PC-3 (cell line): ENCODE results near the gene SMPD2. TPM values are rescaled to one million over a fixed set of nuclear protein-coding genes. Genes with fewer than 3 reads are reported as not detected.

Experiments
- ATAC-seq: fragments of 200-7000 bp; cut with Tn5 transposase; 2 replicates; pipeline ENCODE4 v1.9.1; 2020; ENCODE audit warnings: mild to moderate bottlenecking, moderate library complexity
- BruUV-seq: library from RNA; stranded (reverse); fragments of 400-500 nt; replicated peaks from 2 replicates; lab custom pipeline; 2021; lab: Mats Ljungman, UMichigan
- CTCF ChIA-PET: fragments of 300-600 bp; sonication (Branson Sonifier 250); formaldehyde crosslinking; loops from one replicate; lab custom pipeline; 2022; ENCODE audit warnings: antibody characterized with exemption; lab: Charles Lee
- POLR2A ChIA-PET: fragments of 300-600 bp; sonication (Branson Sonifier 250); formaldehyde crosslinking; loops from one replicate; lab custom pipeline; 2022; ENCODE audit warnings: antibody characterized with exemption; ENCODE audit not compliant: unreplicated experiment; lab: Charles Lee
- DNase-seq: peaks from one replicate; pipeline ENCODE4 v3.0.0-alpha.2; 2015
- H2AFZ ChIP-seq: fragments of 300-600 bp; sonication (generic); 2 replicates; pipeline ENCODE4 v1.6.0; 2016; ENCODE audit warnings: antibody characterized with exemption, low read length
- H3F3A ChIP-seq: fragments of 300-600 bp; sonication (generic); one replicate; pipeline ENCODE4 v1.6.0; 2017; ENCODE audit warnings: antibody characterized with exemption, low read length, control low read depth, mild to moderate bottlenecking; ENCODE audit not compliant: unreplicated experiment
- H3K27ac ChIP-seq: fragments of 300-600 bp; sonication (generic); 2 replicates; pipeline ENCODE4 v1.5.1; 2016; ENCODE audit warnings: mild to moderate bottlenecking, low read length
- H3K27me3 ChIP-seq: fragments of 300-600 bp; sonication (generic); 2 replicates; pipeline ENCODE4 v1.6.1; 2016; ENCODE audit warnings: low read length, mixed read lengths
- H3K36me3 ChIP-seq: fragments of 300-600 bp; sonication (generic); 2 replicates; pipeline ENCODE4 v1.6.1; 2016; ENCODE audit warnings: low read depth, mixed run types, low read length, mixed read lengths
- H3K4me1 ChIP-seq: fragments of 300-600 bp; sonication (generic); 2 replicates; pipeline ENCODE4 v1.5.1; 2016; ENCODE audit warnings: low read length; ENCODE audit not compliant: insufficient read depth
- H3K4me2 ChIP-seq: fragments of 300-600 bp; sonication (generic); 2 replicates; pipeline ENCODE4 v1.6.0; 2016; ENCODE audit warnings: low read length
- H3K4me3 ChIP-seq: fragments of 300-600 bp; sonication (generic); 2 replicates; pipeline ENCODE4 v1.5.1; 2016; ENCODE audit warnings: mild to moderate bottlenecking, low read length, mixed read lengths
- H3K79me2 ChIP-seq: fragments of 300-600 bp; sonication (generic); 2 replicates; pipeline ENCODE4 v1.6.1; 2017; ENCODE audit warnings: low read length, mixed read lengths
- H3K9ac ChIP-seq: fragments of 300-600 bp; sonication (generic); 2 replicates; pipeline ENCODE4 v1.6.0; 2016; ENCODE audit warnings: mild to moderate bottlenecking, low read length
- H3K9me2 ChIP-seq: fragments of 300-600 bp; sonication (generic); replicated peaks from 2 replicates; pipeline ENCODE4 v1.6.1; 2016; ENCODE audit warnings: mixed run types, low read length, mixed read lengths
- H3K9me3 ChIP-seq: fragments of 300-600 bp; sonication (generic); 2 replicates; pipeline ENCODE4 v1.6.1; 2016; ENCODE audit warnings: low read length, mixed read lengths
- H4K20me1 ChIP-seq: fragments of 300-600 bp; sonication (generic); 2 replicates; pipeline ENCODE4 v1.6.1; 2016; ENCODE audit warnings: low read length, mixed read lengths
- CTCF ChIP-seq: fragments of 300-600 bp; sonication (generic); conservative IDR thresholded peaks from 2 replicates; pipeline ENCODE4 v1.5.1; 2017; ENCODE audit warnings: antibody characterized with exemption, low read depth, mild to moderate bottlenecking, low read length
- EZH2 ChIP-seq: fragments of 300-600 bp; sonication (generic); IDR thresholded peaks from one replicate; pipeline ENCODE4 v1.6.1; 2017; ENCODE audit warnings: antibody characterized with exemption, mild to moderate bottlenecking, low read length; ENCODE audit not compliant: unreplicated experiment
- EZH2phosphoT487 ChIP-seq: fragments of 300-600 bp; sonication (generic); IDR thresholded peaks from 2 replicates; pipeline ENCODE4 v1.6.1; 2018; ENCODE audit warnings: mild to moderate bottlenecking, antibody characterized with exemption, low read length, borderline replicate concordance
- intact Hi-C: fragments of 100-400 bp; cut with micrococcal nuclease; formaldehyde crosslinking; loops from 2 replicates; pipeline ENCODE4 v1.9.0; 2023
- total RNA-seq: library from RNA; depleted of rRNA; stranded (reverse); fragments of >200 nt; gene quantifications from 2 replicates; pipeline ENCODE4 v1.2.3, GENCODE V29; 2014

Gene SMPD2
- total RNA-seq, 1 experiment from 2014 or later: 12.6 TPM

DNA sequence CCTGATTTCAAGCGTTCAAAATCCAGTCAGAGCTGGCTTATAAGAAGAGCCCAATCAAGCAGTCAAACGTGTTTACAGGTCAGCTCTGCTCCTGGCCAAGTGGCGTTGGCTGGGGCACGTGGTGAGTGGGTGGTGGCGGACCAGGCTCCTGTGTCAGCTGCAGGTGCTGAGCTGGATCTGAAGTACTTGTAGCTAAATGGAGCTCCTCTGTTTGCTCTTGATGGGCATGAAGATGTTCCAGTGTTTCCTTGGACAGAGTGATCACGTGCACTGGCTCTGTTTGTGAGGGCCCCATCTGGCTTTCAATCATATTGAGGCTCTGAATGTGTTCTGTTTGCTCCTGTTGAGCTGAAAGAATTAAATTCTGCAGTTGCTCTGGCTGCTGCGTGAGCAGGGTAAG, 25.2 kb downstream of the SMPD2 start:
- no peaks in the 10 kb centered on the region for H3K9me2 ChIP-seq
- H3K4me3 ChIP-seq: no peak overlapping the region
- peaks cover 23% of the 10 kb centered on the region for H3K36me3 ChIP-seq
- DNase-seq (no peak), ATAC-seq (no peak)
- no peak overlapping the region for H3K9ac ChIP-seq
- ChIA-PET POLR2A (no interaction called here), CTCF (no interaction called here)
- H3K79me2 ChIP-seq: no peaks in the 10 kb centered on the region
- H3K27ac ChIP-seq: no peak overlapping the region
- H3K9me3 ChIP-seq: no peaks in the 10 kb centered on the region
- no peaks in the 10 kb centered on the region for H3K27me3 ChIP-seq
- intact Hi-C loops: no loop called here
- H3K4me1 ChIP-seq: peaks cover 6% of the 10 kb centered on the region; the same call in 1 of the 2 replicates
- BruUV-seq: no TSS peak
- no peak for TF ChIP-seq EZH2
- TF ChIP-seq CTCF: no peak
- no peak for TF ChIP-seq EZH2phosphoT487
- no peak overlapping the region for H3K4me2 ChIP-seq
- no peak overlapping the region for H2AFZ ChIP-seq
- no peaks in the 10 kb centered on the region for H4K20me1 ChIP-seq
- H3F3A ChIP-seq: no peaks in the 10 kb centered on the region

- Histone ChIP-seq H2AFZ (no peak overlapping the region), H3K27me3 (no peaks in the 10 kb centered on the region), H3K4me3 (no peak overlapping the region), H3K4me2 (no peak overlapping the region), H3K9me2 (no peaks in the 10 kb centered on the region), H3K27ac (no peak overlapping the region), H3K79me2 (no peaks in the 10 kb centered on the region), H4K20me1 (no peaks in the 10 kb centered on the region), H3K9ac (no peak overlapping the region), H3F3A (no peaks in the 10 kb centered on the region), H3K36me3 (peaks cover 26% of the 10 kb centered on the region), H3K4me1 (peaks cover 6% of the 10 kb centered on the region; the same call in 1 of the 2 replicates), H3K9me3 (no peaks in the 10 kb centered on the region)
- intact Hi-C loops: no loop called here
- ChIA-PET CTCF (no interaction called here), POLR2A (no interaction called here)
- DNase-seq (no peak), ATAC-seq (no peak)
- BruUV-seq: no TSS peak
- no peak for TF ChIP-seq CTCF
- TF ChIP-seq EZH2phosphoT487: no peak
- no peak for TF ChIP-seq EZH2
Observed at GRCh38 chr6:109466212-109466923, 25.8 kb downstream of the SMPD2 start.

DNA sequence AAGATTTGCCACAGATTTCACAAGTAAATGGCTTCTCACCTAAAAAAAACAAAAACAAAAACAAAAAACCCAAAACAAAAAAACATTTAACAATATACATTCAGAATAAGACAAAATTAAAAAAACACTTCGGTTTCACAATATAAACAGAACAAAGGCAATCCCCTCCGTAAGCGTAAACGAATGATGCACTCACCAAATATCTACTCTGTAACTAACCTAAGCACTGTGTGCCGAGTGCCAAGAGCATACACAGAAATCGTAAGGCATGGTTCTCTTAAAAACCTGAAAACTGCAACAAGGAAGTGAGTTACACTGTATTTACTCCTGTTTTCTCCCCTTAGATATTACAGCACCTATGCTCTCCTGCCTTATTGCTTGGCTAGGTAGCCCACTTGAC, 27.2 kb downstream of the SMPD2 start:
- ChIA-PET POLR2A (no interaction called here), CTCF (no interaction called here)
- H3K79me2 ChIP-seq: no peaks in the 10 kb centered on the region
- no peak for DNase-seq
- peaks cover 24% of the 10 kb centered on the region for H3K36me3 ChIP-seq
- no peak for ATAC-seq
- H3K9ac ChIP-seq: no peak overlapping the region
- H3K27ac ChIP-seq: no peak overlapping the region
- H4K20me1 ChIP-seq: no peaks in the 10 kb centered on the region
- H3K4me3 ChIP-seq: no peak overlapping the region
- no TSS peak for BruUV-seq
- no peaks in the 10 kb centered on the region for H3F3A ChIP-seq
- no peak overlapping the region for H3K4me2 ChIP-seq
- no peaks in the 10 kb centered on the region for H3K4me1 ChIP-seq
- H3K9me3 ChIP-seq: no peaks in the 10 kb centered on the region
- intact Hi-C loops: no loop called here
- no peaks in the 10 kb centered on the region for H3K9me2 ChIP-seq
- no peak overlapping the region for H2AFZ ChIP-seq
- no peak for TF ChIP-seq CTCF
- TF ChIP-seq EZH2: no peak
- TF ChIP-seq EZH2phosphoT487: no peak
- H3K27me3 ChIP-seq: no peaks in the 10 kb centered on the region
